GM12892 (cell line): Measurements from ENCODE around the gene NGDN.

ENCODE experiments used
- POLR2A ChIP-seq: IDR thresholded peaks from 2 replicates; pipeline ENCODE4 v1.6.1; 2011; ENCODE audit warnings: low read depth, low read length, control low read depth
- POLR2AphosphoS5 ChIP-seq: IDR thresholded peaks from 2 replicates; pipeline ENCODE4 v1.6.1; 2011; ENCODE audit warnings: low read depth, low read length, control low read depth
- TAF1 ChIP-seq: IDR thresholded peaks from 2 replicates; pipeline ENCODE4 v1.6.1; 2011; ENCODE audit warnings: low read depth, mild to moderate bottlenecking, control low read depth, low read length, borderline replicate concordance

- TF ChIP-seq POLR2A = no peak
- no peak for TF ChIP-seq POLR2AphosphoS5
- TF ChIP-seq TAF1 = no peak
Measured at GRCh38 chr14:23464700-23465099, 4.8 kb upstream of the NGDN start.
